RWPE1 (cell line): ENCODE measurements around the gene TM4SF4.

Experiments
- CTCF ChIA-PET: fragments of 350-600 bp; sonication (Branson Sonifier 250); formaldehyde crosslinking; extraction: SDS; loops from one replicate; lab custom pipeline; 2021; lab: Yijun Ruan, JAX
- POLR2A ChIA-PET: fragments of 400-600 bp; formaldehyde crosslinking; extraction: SDS; loops from one replicate; lab custom pipeline; 2020; ENCODE audit warnings: antibody characterized with exemption; ENCODE audit not compliant: low non-redundant PET; lab: Yijun Ruan, JAX
- DNase-seq: peaks from one replicate; pipeline ENCODE4 v3.0.0; 2012; ENCODE audit warnings: low spot score
- H3K27ac ChIP-seq: fragments of 450-650 bp; 2 replicates; pipeline ENCODE4 v1.5.1; 2017
- CTCF ChIP-seq: fragments of 450-650 bp; conservative IDR thresholded peaks from 2 replicates; pipeline ENCODE4 v1.5.1; 2017; ENCODE audit warnings: low read depth, mild to moderate bottlenecking

TM4SF4 gene

DNA sequence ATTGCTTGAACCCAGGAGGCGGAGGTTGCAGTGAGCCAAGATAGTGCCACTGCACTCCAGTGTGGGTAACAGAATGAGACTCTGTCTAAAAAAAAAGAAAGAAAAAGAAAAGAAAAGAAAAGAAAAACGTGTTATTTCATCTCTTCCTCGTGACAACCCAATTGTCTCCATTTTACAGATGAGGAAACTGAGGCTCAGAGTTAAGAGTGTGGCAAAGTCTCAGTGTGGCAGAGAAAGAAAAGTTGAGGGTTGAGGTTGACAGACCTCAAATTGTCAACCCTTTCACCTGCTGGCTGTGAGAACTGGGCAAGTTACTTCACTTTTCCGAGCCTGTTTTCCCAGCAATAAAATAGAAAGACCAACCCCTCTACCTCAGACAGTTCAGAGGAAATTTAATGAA lies 59.6 kb downstream of the TM4SF4 start:
- no peak for TF ChIP-seq CTCF
- CTCF ChIA-PET: interaction anchor here (1.4 kb wide), 1 partner anchor 12 kb away, joined by 4 read pairs; no protein-coding TSS in a partner anchor
- H3K27ac ChIP-seq: no peak overlapping the region
- POLR2A ChIA-PET: interaction anchor here (0.6 kb wide), 1 partner anchor 279 kb away, joined by 3 read pairs; no protein-coding TSS in a partner anchor
- DNase-seq: no peak

DNA sequence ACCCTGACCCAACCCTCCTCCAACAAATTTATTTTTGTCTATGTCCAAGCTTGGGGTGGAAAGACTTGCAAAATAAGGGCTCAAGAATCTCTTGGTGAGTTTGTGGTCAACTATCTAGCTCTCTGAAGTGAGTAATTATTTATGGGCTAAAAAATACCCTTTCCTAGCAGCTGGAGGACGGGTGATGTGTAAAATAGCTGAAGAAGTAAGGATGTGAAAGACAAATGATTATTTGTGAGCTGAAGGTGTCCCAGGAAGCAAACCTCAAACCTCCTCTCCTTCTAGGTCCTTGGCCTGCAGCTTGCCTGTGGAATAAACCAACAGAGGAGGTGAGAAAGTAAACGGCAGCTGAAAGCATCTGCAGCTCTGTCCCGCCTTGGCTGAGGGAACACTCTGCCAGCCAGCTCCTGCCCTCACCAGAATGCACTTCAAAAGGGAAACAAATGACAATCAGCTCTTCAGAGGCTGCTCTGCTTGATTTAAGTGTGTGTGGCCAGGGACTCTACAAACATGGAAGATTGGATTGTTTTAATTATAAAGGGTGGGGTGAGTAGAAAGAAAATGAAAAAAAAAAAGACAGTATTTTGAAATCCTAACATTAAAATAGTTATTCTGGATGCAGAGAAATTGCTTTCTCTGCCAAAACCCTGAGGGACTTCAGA lies 60.3 kb downstream of the TM4SF4 start:
- ChIA-PET POLR2A (interaction anchor here (0.6 kb wide), 1 partner anchor 279 kb away, joined by 3 read pairs; no protein-coding TSS in a partner anchor), CTCF (no interaction called here)
- 0 out of 2 replicates have a peak overlapping the region, but pooled peaks have one; percentile 40 for H3K27ac ChIP-seq
- no peak for TF ChIP-seq CTCF
- no peak for DNase-seq

- POLR2A ChIA-PET: no interaction called here
- CTCF ChIA-PET: no interaction called here
- H3K27ac ChIP-seq: no peak overlapping the region
- DNase-seq: no peak
- no peak for TF ChIP-seq CTCF
Observed at GRCh38 chr3:149535333-149535685, 60.8 kb downstream of the TM4SF4 start.

DNA sequence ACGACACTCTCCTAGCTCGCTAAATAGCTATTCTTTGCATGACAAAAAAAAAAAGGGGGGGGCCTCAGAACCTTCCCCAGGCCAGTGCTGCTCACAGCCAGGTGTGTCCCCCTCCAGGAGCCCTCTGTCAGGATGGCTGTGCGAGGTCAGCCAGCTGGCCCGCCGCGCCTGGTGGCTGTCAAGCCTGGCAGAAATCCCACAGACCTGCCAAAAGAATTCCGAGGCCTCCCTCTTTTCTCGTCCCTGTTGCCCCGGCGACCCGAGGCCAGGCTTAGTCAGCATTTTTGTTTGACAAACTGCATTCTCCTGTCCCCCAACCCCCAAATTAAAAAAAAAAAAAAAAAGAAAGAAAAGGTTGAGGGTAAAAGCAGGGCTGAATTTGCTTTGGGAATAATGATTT lies 61.9 kb downstream of the TM4SF4 start:
- POLR2A ChIA-PET: no interaction called here
- DNase-seq: no peak
- no peak overlapping the region for H3K27ac ChIP-seq
- no peak for TF ChIP-seq CTCF
- CTCF ChIA-PET: no interaction called here

- H3K27ac ChIP-seq: no peak overlapping the region
- no peak for DNase-seq
- ChIA-PET CTCF (no interaction called here), POLR2A (no interaction called here)
- TF ChIP-seq CTCF: no peak
Observed at GRCh38 chr3:149538371-149538770, 63.9 kb downstream of the TM4SF4 start.

- H3K27ac ChIP-seq: no peak overlapping the region
- no peak for DNase-seq
- POLR2A ChIA-PET: no interaction called here
- CTCF ChIA-PET: interaction anchor here (0.9 kb wide), 1 partner anchor 28 kb away, joined by 3 read pairs; no protein-coding TSS in a partner anchor
- no peak for TF ChIP-seq CTCF
Observed at GRCh38 chr3:149541091-149541491, 66.6 kb downstream of the TM4SF4 start.
